Measurements from ENCODE around the gene STIMATE.

Gene STIMATE

DNA sequence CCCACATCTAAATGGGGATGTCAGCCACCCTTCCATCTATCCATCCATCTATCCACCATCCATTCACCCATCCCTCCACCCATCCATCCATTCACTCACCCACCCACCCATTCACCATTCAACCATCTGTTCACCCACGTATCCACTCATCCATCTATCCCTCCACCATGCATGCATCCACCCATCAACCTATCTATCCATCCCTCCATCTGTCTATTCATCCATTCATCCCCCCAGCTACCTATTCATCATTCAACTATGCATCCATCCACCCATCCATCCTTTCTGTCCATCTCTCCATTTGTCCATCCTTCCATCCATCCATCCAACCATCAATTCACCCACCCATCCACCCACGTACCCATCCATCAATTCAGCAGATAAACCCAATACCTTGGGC, 88.2 kb downstream of the STIMATE start:
- Histone ChIP-seq H3K4me2 (ENCODE audit: low read length) (no peak overlapping the region), H3F3A (ENCODE audit: insufficient read depth, low read length) (no peaks in the 10 kb centered on the region), H3K4me1 (ENCODE audit: insufficient read depth, low read length, severe bottlenecking) (no peaks in the 10 kb centered on the region), H3K36me3 (ENCODE audit: insufficient read depth, low read length) (no peaks in the 10 kb centered on the region), H3K27ac (ENCODE audit: low read depth, low read length, poor library complexity, severe bottlenecking) (no peak overlapping the region), H3K4me3 (ENCODE audit: low read depth, low read length, poor library complexity, severe bottlenecking) (no peak overlapping the region), H2AFZ (ENCODE audit: low read length) (no peak overlapping the region), H3K9ac (ENCODE audit: low read length) (no peak overlapping the region), H3K27me3 (ENCODE audit: insufficient read depth, low read length) (no peaks in the 10 kb centered on the region), H3K9me3 (ENCODE audit: low read length) (no peaks in the 10 kb centered on the region), H3K9me2 (ENCODE audit: low read depth, low read length) (no peaks in the 10 kb centered on the region), H3K79me2 (ENCODE audit: insufficient read depth, low read length) (no peaks in the 10 kb centered on the region), H4K20me1 (ENCODE audit: insufficient read depth, low read length) (no peaks in the 10 kb centered on the region)
- TF ChIP-seq, protein P1, sequence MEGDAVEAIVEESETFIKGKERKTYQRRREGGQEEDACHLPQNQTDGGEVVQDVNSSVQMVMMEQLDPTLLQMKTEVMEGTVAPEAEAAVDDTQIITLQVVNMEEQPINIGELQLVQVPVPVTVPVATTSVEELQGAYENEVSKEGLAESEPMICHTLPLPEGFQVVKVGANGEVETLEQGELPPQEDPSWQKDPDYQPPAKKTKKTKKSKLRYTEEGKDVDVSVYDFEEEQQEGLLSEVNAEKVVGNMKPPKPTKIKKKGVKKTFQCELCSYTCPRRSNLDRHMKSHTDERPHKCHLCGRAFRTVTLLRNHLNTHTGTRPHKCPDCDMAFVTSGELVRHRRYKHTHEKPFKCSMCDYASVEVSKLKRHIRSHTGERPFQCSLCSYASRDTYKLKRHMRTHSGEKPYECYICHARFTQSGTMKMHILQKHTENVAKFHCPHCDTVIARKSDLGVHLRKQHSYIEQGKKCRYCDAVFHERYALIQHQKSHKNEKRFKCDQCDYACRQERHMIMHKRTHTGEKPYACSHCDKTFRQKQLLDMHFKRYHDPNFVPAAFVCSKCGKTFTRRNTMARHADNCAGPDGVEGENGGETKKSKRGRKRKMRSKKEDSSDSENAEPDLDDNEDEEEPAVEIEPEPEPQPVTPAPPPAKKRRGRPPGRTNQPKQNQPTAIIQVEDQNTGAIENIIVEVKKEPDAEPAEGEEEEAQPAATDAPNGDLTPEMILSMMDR (IDR thresholded peaks at IDR 0.05; ENCODE audit: low read length): no peak
- TF ChIP-seq EZH2 (IDR thresholded peaks at IDR 0.05; ENCODE audit: borderline replicate concordance, low read length): no peak

DNA sequence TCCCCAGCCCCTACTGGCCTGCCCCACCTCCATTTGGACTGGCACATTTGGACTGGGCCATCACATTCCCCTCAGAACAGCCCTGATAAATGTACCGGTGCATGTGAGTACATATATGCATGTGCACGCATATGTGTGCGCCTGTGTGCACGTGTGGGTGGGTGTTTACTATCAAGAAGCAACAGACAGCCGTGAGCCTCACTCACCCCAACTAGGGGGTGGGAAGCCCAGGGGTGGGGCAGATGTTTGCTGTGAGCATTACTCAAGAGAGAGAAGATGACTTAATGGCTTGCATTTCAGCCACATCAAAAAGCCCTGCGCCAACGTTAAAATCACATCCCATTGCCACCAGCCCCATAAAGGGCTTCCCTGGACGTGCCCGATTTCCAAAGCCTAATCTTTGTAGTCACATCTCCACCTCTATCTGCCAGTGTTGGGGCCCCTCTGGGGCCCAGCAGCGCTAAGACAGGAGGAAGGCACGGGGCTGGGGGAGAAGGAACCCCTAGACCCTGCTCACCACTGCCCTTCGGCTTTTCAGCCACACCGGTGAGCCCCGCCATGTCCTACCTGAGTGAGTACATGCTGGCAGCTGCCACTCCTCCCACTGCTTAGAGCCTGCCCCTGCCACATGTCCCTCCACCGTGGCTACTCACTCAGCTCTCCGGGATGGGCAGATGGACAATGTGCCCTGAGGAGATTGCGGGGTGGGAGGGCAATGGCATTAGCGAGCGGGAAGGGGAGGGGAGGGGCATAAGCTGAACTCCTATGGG, 91.9 kb downstream of the STIMATE start:
- H4K20me1 ChIP-seq (ENCODE audit: insufficient read depth, low read length): no peaks in the 10 kb centered on the region
- H3K9me2 ChIP-seq (ENCODE audit: low read depth, low read length): no peaks in the 10 kb centered on the region
- no peak for TF ChIP-seq EZH2 (IDR thresholded peaks at IDR 0.05; ENCODE audit: borderline replicate concordance, low read length)
- TF ChIP-seq, protein P1 (IDR thresholded peaks at IDR 0.05; ENCODE audit: low read length): no peak
- no peaks in the 10 kb centered on the region for H3K27me3 ChIP-seq (ENCODE audit: insufficient read depth, low read length)
- no peaks in the 10 kb centered on the region for H3K79me2 ChIP-seq (ENCODE audit: insufficient read depth, low read length)
- no peak overlapping the region for H3K9ac ChIP-seq (ENCODE audit: low read length)
- no peaks in the 10 kb centered on the region for H3K4me1 ChIP-seq (ENCODE audit: insufficient read depth, low read length, severe bottlenecking)
- H3K36me3 ChIP-seq (ENCODE audit: insufficient read depth, low read length): no peaks in the 10 kb centered on the region
- H3K4me2 ChIP-seq (ENCODE audit: low read length): no peak overlapping the region
- no peaks in the 10 kb centered on the region for H3F3A ChIP-seq (ENCODE audit: insufficient read depth, low read length)
- H3K9me3 ChIP-seq (ENCODE audit: low read length): no peaks in the 10 kb centered on the region
- no peak overlapping the region for H3K4me3 ChIP-seq (ENCODE audit: low read depth, low read length, poor library complexity, severe bottlenecking)
- no peak overlapping the region for H2AFZ ChIP-seq (ENCODE audit: low read length)
- H3K27ac ChIP-seq (ENCODE audit: low read depth, low read length, poor library complexity, severe bottlenecking): no peak overlapping the region

DNA sequence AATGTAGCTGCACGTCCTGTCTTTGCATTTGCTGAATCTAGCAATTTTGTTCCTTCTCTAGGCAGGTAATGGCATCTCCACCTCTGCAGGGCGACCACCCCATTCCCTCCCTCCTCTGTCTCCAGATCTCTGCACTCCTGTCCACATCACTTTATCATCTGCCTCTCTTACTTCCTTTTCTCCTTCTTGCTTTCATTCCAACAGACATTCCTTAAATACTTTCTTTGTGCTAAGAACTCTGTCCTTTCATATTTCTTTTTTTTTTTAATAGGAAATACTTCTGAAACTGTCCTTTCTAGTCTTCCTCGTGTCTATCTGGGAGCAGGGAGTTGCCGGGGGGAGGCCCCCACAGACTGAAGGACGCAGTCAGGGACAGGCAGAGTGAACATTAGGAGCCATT, 95.5 kb downstream of the STIMATE start:
- Histone ChIP-seq H3K9me2 (ENCODE audit: low read depth, low read length) (no peaks in the 10 kb centered on the region), H3K27me3 (ENCODE audit: insufficient read depth, low read length) (no peaks in the 10 kb centered on the region), H3K4me3 (ENCODE audit: low read depth, low read length, poor library complexity, severe bottlenecking) (no peak overlapping the region), H3K79me2 (ENCODE audit: insufficient read depth, low read length) (no peaks in the 10 kb centered on the region), H3K9ac (ENCODE audit: low read length) (no peak overlapping the region), H2AFZ (ENCODE audit: low read length) (no peak overlapping the region), H3K9me3 (ENCODE audit: low read length) (no peaks in the 10 kb centered on the region), H4K20me1 (ENCODE audit: insufficient read depth, low read length) (no peaks in the 10 kb centered on the region), H3K4me1 (ENCODE audit: insufficient read depth, low read length, severe bottlenecking) (no peaks in the 10 kb centered on the region), H3K4me2 (ENCODE audit: low read length) (no peak overlapping the region), H3F3A (ENCODE audit: insufficient read depth, low read length) (no peaks in the 10 kb centered on the region), H3K27ac (ENCODE audit: low read depth, low read length, poor library complexity, severe bottlenecking) (no peak overlapping the region), H3K36me3 (ENCODE audit: insufficient read depth, low read length) (no peaks in the 10 kb centered on the region)
- TF ChIP-seq EZH2 (IDR thresholded peaks at IDR 0.05; ENCODE audit: borderline replicate concordance, low read length): no peak
- TF ChIP-seq, protein P1 (IDR thresholded peaks at IDR 0.05; ENCODE audit: low read length): no peak
